HT1080 (cell line): ENCODE data around the gene SLC39A7. TPM values are rescaled to one million over a fixed set of nuclear protein-coding genes. Genes with fewer than 3 reads are reported as not detected.

Source experiments
- DNase-seq: peaks from one replicate; pipeline ENCODE4 v3.0.0-alpha.2; 2015; ENCODE audit warnings: low read depth
- polyA plus RNA-seq, 2 experiments: library from polyadenylated mRNA; depleted of rRNA; stranded (reverse); fragments of >200 nt; gene quantifications; 2 replicates each; pipeline ENCODE4 v1.2.3, GENCODE V29; 2015
- total RNA-seq: library from RNA; depleted of rRNA; stranded (reverse); fragments of >200 nt; shearing (Covaris generic); gene quantifications from 2 replicates; pipeline ENCODE4 v1.2.3, GENCODE V29; 2014; rRNA removed

The SLC39A7 gene, protein sequence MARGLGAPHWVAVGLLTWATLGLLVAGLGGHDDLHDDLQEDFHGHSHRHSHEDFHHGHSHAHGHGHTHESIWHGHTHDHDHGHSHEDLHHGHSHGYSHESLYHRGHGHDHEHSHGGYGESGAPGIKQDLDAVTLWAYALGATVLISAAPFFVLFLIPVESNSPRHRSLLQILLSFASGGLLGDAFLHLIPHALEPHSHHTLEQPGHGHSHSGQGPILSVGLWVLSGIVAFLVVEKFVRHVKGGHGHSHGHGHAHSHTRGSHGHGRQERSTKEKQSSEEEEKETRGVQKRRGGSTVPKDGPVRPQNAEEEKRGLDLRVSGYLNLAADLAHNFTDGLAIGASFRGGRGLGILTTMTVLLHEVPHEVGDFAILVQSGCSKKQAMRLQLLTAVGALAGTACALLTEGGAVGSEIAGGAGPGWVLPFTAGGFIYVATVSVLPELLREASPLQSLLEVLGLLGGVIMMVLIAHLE
- total RNA-seq, result 94.6 and 121 TPM in 2 replicates
- polyA plus RNA-seq (2015; cell fraction: cytosol; rRNA removed), result 135 and 141 TPM in 2 replicates
- 142 and 147 TPM in 2 replicates for polyA plus RNA-seq (2015; cell fraction: nucleus; rRNA removed)

DNA sequence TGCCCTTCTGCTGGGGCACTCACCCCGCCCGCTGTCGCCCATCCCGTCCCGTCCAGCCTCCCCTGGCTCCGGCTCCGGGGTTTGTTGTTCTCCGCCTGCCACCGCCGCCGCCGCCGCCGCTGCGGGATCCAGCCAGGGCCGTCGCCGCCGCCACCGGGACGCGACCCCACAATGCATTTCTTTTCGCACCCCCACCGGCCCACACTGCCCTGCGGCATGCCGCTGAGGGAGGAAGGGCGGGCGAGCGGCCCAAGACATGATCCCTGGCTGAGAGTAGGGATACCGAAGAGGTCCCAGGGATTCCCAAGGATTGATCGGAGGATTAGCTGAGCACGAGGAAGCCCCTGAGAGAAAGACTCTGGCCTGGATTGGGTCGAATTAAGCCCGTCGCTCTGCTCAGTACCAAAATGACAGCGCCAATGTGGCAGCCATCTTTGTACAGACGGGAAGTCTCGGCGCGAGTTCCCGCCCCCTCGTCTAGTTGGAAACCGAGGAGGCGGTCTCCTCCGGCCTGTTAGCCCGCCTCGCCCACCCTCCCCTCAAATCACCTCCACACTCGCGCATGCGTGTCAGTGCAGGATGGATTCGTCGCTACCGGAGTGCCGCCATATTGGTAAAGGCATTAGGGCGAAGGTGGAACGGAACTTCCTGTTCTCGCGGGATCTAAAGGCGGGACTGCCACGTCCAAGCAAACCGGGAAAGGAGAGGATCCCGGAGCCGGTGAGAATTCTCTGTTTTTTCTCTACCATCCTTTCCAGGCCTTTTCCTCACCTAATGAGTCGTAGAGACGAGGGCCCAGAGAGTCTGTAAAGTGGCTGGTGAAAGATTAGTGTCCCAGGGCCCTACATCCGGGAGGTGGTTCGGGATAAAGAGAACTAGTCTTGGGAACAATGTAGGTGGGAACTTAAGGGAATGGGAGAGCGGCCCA lies at the start of gene SLC39A7, which contains the start of gene RXRB:
Gene SLC39A7, plus strand, starts transcription at position 649 of the 928 bp plus-strand sequence. CDS start 379 bp downstream, outside the sequence.
Gene RXRB, minus strand, starts transcription at position 447 of the 928 bp plus-strand sequence. Its CDS starts 189 bp downstream, at position 258.
- peak; percentile 98 for DNase-seq

DNA sequence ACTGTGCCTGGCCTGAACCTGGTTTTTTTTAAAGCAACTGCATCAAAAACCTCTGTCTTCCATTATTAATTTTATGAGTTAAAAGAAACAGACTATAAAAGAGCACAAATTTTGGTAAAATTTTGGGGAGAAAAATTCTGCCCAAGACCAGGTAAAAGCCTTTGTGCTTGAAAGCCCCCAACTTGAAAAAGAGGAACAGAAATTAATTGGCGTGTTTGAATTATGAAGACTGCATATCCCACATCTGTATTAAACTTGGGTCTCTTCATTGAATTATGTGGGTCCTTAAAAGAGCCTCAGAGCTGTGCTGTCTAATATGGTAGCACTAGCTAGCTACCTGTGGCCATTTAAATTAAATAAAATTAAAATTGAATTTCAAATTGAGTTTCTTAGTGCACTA lies 49.6 kb upstream of the SLC39A7 start:
- DNase-seq, result no peak

DNA sequence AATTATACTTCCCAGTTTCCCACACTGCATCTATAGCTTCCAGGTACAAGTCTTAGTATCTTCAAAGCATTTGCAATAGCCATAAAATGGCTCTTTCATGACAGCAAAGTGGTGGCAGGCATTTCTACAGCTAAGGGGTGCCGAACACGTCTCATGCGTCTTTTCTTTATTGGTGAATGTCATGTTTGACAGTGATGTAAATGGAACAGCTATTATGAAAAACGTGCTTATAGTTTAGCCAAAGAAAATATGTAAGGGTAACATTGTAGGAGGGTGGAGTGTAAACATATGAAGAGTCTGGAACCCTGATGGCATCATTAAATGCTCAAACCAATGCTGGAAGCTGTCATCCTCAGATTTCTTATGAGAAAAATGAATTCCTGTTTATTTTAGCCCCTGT lies 46.3 kb upstream of the SLC39A7 start:
- DNase-seq, result no peak

DNA sequence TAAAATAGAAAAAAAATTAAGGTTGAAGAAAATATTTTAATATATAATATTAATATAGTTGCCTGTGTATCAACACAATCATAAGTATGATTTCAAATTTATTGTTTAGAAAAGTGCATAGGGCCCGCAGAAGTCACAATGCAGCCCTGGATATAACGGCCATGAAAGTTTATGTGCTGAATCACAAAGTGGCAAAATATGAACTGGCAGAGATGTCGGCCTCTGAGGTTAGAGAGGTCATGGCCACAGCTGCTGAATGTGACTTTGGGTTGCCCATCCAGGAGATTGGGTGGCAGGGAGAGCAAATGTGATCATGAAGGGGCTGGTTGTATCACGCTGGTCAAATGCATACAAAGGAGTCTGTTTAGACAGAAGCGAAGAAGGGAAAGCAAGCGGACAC lies 44.1 kb upstream of the SLC39A7 start:
- no peak for DNase-seq

DNA sequence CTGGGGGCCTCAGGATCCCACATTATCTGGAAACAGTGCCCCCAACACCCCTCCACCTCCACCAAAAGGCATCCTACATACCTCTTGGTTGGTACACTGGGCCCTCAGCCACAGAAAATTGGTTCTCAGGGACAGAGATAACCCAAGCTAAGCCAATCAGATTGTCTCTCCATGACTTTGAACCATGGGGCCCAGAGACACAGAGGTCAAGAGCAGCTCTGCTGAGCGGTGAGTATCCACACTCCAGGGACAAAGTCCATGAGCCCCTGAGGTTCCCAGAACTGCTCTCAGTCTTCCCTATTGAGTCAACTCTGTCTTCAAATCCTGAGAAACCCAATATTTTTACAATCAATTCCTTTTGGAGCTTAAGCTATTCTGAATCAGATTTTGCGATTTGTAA lies 43.7 kb upstream of the SLC39A7 start:
- DNase-seq, result no peak

DNA sequence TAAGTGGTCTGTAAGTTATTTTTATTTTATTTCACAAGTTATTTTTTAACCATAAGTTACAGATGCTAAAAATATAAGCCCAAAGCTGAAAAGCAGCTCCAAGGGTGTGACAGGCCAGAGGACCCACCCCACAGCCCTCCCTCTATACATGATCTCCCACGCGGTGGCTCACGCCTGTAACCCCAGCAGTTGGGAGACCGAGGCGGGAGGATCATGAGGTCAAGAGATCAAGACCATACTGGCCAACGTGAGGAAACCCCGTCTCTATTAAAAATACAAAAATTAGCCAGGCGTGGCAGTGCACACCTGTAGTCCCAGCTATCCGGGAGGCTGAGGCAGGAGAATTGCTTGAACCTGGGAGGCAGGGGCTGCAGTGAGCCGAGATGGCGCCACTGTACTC lies 40.6 kb upstream of the SLC39A7 start:
- DNase-seq, result no peak

DNA sequence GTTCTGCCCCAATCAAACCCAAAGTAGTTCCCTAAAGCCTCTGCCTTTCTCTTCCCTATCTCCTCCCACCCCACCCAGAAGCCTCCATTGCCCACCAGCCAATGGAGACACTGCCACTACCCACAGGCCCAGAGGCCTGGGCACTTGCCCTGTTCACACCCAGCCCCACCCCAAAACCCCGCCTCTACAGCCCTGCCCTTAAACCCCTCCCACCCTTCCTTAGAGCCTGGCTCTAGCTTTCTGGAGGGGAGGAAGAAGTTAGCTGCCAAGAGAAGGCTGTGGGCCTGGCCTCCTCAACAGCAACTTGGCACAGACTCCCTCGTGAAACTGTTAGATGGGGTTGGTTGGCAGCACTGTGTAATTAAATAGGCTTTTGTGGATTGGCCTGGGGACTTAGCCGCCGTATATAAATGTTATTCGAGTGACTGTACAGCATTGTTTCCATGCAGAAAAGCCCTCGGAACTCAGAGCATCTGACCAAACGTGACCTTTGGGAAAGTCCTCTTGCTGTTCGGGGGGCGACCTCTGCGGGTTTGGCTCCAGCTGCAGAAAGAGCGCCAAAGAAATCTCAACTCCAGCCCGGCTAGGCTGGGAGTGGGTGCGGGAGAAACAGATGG lies 39.8 kb upstream of the SLC39A7 start:
- DNase-seq, result peak; percentile 70

DNA sequence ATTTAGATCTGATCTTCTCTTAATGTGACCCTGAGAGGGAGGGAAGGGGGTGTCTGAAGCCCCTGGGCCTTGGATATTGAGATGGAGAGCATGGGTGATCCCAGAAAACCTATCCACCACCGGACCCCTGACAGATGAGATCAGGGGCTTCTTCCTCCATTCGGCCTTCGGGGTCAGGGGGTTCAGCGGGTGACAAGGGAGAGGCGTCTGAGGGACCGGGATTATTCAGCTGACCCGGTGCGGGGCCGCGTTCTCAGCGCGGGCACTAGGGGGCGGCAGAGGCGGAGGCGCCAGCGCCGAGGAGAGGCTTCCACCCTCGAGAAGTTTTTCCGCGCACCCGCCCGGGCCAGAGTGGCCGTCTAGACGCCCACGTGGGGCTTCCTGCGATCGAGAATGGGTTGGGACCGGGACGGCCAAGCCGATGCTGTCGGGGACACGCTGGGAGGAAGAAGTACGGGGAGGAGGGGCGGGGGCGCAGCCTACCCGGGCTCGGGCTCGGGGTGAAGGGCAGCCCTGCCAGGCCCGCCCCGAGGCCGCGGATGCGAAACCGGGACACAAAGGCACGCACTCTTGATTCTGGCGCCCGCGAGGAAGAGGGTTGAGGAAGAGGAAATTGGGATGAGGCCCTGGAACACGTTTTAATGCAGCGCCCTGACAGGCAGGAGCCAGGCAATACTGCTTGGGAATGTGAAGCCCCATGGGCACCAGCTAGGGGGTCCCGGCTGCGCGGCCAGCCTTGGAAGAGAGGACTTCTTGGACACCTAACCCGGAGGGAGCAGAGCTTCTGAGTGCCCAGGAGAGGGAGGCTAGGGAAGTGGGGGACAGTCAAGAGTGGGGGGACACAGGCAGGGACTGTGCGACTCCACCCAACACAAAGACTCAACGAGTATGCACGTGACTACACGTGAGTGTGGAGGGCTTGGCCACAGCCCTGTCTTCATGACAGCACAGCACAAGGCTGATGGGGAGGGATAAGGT lies 39.0 kb upstream of the SLC39A7 start:
- DNase-seq, result peak; percentile 50

DNA sequence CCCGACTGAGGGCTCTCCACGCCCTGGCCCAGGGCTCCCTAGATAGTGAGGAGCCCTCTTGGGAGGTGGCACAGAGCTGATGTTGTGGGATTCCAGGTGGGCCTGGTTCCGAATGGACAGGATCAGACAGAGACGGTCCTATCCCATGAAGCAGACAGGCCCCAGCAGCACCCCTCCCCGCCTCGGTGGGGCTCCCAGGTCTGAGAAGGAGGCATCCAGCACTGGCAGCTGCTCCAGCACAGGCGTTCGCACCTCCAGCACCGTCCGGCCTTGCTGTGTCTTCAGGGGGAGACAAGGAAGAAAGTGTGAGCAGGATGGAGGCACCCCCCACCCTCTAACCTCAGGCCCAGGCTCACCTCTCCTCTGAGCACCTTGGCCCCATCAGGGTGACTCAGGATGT lies 37.1 kb upstream of the SLC39A7 start:
- no peak for DNase-seq

DNA sequence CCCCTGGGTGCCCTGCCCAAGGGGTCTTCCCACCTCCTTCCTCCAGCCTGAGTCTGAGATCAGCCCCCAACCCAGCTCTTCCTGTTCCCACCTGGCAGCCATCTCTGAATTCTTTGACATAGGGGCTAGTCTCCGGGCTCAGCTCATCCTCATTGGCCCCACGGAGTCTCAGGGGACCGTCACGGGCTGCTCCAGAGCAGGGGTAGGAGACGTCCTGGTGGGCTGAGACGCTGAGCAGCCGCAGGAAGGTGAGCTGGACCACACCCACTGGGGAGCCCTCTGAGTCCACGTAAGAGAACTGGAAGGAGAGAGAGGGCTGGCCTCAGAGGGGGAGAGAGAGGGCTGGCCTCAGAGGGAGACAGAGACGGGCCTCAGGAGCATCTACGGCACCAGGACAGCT lies 36.5 kb upstream of the SLC39A7 start:
- no peak for DNase-seq

DNA sequence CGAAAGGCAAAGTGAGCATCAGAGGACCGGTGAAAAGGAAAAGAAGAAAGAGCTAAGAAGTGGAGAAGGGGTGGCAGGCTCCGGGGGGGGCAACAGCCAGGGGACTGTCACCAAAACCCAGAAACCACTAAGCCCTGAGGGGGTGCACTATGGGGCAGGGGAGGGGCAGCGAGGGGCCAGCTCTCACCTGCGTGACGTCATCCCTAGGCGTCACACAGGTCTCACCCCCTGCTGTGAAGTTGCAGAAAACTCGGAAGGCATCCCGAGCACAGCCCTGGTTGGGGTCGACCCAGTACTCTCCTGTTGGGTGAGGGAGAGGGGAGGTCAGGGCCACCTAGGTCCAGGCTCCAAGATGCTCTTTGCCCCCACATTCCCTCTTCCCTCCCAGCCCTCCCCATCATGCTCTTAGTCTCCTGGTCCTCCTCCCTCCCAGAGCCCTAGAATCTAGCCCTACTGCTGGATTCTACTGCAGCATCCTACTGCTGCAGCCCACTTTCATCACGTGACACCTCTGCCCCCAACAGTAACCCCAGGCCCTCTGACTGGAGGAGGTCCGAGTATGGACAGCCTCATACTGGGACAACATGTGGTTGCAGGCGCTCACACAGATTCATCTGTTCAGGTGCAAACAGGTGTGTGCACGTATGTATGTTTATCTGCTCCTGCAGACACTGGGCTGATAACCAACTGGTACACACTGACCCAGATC lies 35.8 kb upstream of the SLC39A7 start:
- DNase-seq, result no peak

DNA sequence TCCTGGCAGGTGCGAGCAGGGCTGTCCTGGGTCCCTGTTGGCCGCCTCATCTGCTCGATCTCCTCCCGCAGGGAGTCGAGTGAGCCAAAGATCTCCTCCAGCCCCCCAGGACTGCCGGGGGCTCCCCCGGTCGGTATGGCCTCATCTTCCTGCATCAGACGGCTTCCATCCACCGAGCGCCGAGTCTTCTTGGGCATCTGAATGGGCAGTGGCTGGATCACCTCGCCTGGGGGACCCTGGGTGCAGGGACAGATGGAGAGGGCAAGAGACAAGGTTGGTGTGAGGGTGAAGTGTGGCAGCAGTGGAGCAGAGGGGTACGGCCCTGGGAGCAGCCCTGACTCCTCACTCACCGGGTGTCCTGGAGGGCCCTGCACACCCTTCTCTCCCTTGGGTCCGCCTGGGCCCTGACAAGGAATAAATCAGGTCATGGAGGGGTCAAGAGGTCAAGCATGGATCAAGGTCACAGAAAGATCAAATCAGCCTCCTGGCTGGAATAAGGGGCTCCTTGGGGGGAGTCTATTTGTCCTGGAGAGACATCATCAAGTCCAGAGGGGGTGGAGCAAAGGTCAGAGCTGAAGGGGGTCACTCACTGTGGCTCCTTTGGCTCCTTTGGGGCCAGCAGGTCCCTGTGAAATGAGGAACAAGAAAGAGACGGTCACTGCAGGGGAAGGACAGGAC lies 34.9 kb upstream of the SLC39A7 start:
- DNase-seq, result no peak

DNA sequence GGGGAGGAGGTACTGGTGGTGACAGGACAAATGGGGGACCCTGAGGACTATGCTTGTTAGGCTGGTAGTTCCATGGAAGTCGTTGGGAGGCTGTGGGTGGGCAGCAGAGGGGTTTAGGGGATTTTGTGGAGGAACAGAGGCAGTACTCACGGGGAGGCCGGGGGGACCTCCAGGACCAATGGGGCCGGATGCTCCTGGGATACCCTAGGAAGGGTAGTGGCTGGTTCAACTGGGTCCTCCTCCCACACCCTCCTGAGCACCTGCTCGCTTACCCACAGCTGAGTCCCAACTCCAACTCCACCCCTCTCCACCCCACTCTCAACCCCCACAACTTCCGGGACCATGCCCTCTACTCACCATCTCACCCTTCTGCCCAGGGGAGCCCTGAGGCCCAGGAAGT lies 34.3 kb upstream of the SLC39A7 start:
- no peak for DNase-seq

DNA sequence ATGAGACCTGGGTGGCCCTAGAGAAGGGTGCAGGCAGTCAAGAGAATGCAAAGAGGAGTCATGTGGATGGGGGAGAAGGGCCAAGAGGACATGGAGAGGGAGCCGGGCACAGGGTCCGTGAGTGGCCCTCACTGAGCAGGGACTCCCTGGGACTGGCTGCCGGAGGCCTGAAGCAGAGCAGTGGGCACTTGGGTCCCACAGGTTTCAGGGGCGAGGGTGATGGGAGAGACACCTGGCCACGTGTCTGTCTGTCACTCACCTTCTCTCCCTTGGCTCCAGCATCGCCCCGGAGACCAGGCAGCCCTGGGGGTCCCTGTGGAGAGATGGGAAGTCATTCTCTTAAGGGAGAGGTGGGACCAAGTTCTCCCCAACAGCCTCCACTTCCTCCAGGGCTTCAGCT lies 33.9 kb upstream of the SLC39A7 start:
- DNase-seq, result no peak

DNA sequence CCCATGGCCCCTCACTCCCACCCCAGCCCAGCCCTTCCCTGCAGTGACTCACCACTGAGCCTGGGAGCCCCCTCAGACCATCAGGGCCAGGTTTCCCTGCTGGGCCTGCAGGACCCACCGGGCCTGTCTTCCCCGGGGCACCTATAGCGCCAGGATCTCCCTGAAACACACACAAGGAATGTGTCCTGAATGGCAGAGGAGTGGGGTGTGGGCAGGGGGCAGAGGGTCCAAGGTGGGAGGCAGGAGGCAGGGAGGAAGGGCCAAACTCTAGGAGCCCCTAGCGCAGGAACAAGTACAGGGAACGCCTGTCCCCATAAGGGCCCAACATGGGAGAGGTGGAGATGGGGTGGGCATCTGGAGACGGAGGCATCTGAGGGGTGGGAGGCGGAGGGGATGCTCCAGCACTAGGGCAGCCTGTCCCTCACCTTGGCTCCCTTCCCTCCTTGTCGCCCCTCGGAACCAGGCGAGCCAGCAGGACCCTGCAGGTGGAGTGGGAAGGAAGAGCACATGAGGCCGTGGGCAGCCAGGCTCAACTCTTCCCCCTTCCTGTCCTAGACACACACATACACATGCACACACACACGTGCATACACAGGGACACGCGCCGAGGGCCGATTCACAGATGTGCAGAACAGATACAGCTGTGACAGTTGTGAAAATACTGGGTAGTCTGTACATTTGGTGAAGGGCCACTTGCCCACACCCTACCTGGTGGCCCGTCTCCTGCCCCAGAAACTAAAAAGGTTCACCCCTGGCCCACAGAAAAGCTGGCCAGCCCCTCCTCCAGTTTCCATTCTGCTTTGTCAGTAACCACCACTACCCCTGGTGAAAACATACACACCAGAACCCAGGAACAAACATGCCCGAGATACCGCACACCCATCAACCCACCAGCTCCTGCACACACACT lies 33.0 kb upstream of the SLC39A7 start:
- DNase-seq, result no peak

DNA sequence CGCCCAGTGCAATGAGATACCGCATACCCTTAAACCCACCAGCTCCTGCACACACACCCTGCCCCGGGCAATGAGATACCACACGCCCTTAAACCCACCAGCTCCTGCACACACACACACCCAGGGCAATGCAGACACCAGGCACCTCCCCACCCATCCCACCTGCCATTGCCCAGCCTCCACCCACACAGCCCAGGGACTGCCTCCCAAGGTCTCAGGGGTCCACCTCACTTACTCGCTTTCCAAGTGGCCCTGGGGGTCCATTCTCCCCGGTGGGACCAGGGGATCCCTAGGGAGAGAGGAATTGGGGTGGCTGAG lies 32.4 kb upstream of the SLC39A7 start:
- DNase-seq, result no peak

DNA sequence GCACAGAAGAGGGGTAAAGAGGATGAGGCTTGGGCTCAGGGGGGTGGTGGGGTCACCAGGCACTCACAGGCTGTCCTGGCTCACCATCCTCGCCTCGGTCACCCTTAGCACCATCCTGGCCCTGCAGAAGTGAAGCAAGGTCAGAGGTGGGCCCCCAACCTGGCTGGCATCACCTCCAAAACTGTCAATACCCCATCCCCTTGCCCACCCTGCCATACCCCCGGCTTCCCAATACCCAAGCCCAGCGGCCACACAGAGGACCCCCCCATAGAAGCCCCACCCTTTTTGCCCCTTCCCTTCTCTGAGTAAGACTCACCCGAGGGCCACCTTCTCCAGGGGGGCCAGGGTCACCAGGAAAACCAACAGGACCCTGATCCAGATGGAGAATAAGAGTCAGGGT lies 32.0 kb upstream of the SLC39A7 start:
- DNase-seq, result no peak
